Measurements from ENCODE around the gene SH3YL1.

Gene SH3YL1

GRCh38 chr2:282371-283263 lies 18.8 kb upstream of the SH3YL1 start:
- FAIRE-seq, result no peak
- no peak for DNase-seq (ENCODE audit: low spot score)

GRCh38 chr2:281381-281780 lies 17.5 kb upstream of the SH3YL1 start:
- no peak for DNase-seq (ENCODE audit: low spot score)
- FAIRE-seq, result no peak

- DNase-seq (ENCODE audit: low spot score) (no peak), FAIRE-seq (no peak)
Measured at GRCh38 chr2:280650-281110, 16.8 kb upstream of the SH3YL1 start.

- DNase-seq (ENCODE audit: low spot score) (no peak), FAIRE-seq (no peak)
Measured at GRCh38 chr2:279956-280649, 16.3 kb upstream of the SH3YL1 start.

GRCh38 chr2:279366-279765 lies 15.5 kb upstream of the SH3YL1 start:
- FAIRE-seq (no peak), DNase-seq (ENCODE audit: low spot score) (no peak)

GRCh38 chr2:278927-279320 lies 15.1 kb upstream of the SH3YL1 start:
- no peak for DNase-seq (ENCODE audit: low spot score)
- no peak for FAIRE-seq

- DNase-seq (ENCODE audit: low spot score) (no peak), FAIRE-seq (no peak)
Measured at GRCh38 chr2:278312-278926, 14.6 kb upstream of the SH3YL1 start.

GRCh38 chr2:275466-275865 lies 11.6 kb upstream of the SH3YL1 start:
- FAIRE-seq (no peak), DNase-seq (ENCODE audit: low spot score) (no peak)

- FAIRE-seq (no peak), DNase-seq (ENCODE audit: low spot score) (no peak)
Measured at GRCh38 chr2:274503-274902, 10.7 kb upstream of the SH3YL1 start.

GRCh38 chr2:273333-273732 lies 9.5 kb upstream of the SH3YL1 start:
- FAIRE-seq, result no peak
- no peak for DNase-seq (ENCODE audit: low spot score)

- FAIRE-seq (no peak), DNase-seq (ENCODE audit: low spot score) (no peak)
Measured at GRCh38 chr2:271917-272316, 8.1 kb upstream of the SH3YL1 start.

GRCh38 chr2:270861-271260 lies 7.0 kb upstream of the SH3YL1 start:
- DNase-seq (ENCODE audit: low spot score) (no peak), FAIRE-seq (no peak)

- FAIRE-seq, result no peak
- no peak for DNase-seq (ENCODE audit: low spot score)
Measured at GRCh38 chr2:269356-270030, 5.7 kb upstream of the SH3YL1 start.

- DNase-seq (ENCODE audit: low spot score) (no peak), FAIRE-seq (no peak)
Measured at GRCh38 chr2:268323-268722, 4.5 kb upstream of the SH3YL1 start.

- DNase-seq (ENCODE audit: low spot score), result peak; percentile 84
- no peak for FAIRE-seq
Measured at GRCh38 chr2:264493-265468, 949 bp upstream of the SH3YL1 start, which contains the start of gene ACP1. ACP1 (plus strand) TSS chr2:264947; CDS start chr2:264965, 18 bp downstream.

GRCh38 chr2:263022-263738 lies 652 bp downstream of the SH3YL1 start:
- no peak for FAIRE-seq
- DNase-seq (ENCODE audit: low spot score), result no peak

GRCh38 chr2:262117-262516 lies 1.7 kb downstream of the SH3YL1 start:
- no peak for FAIRE-seq
- DNase-seq (ENCODE audit: low spot score), result no peak

GRCh38 chr2:260507-261161 lies 3.2 kb downstream of the SH3YL1 start:
- no peak for FAIRE-seq
- DNase-seq (ENCODE audit: low spot score), result no peak

GRCh38 chr2:259789-260331 lies 4.0 kb downstream of the SH3YL1 start:
- DNase-seq (ENCODE audit: low spot score) (no peak), FAIRE-seq (no peak)
